Measurements from ENCODE around the gene AUTS2. TPM values are rescaled to one million over a fixed set of nuclear protein-coding genes. Genes with fewer than 3 reads are reported as not detected.

The AUTS2 gene
- polyA plus RNA-seq, 1 experiment = 0.54 TPM

- Histone ChIP-seq H3K4me3 (ENCODE audit: low read depth, low read length) (no peak overlapping the region), H3K27me3 (ENCODE audit: control insufficient read depth, insufficient read depth, low read length) (no peaks in the 10 kb centered on the region), H3K36me3 (ENCODE audit: control insufficient read depth, insufficient read depth, low read length) (no peaks in the 10 kb centered on the region)
- TF ChIP-seq CTCF (IDR thresholded peaks at IDR 0.05; ENCODE audit: insufficient read depth, low read depth, low read length) = no peak
- ChIA-PET CTCF (interaction anchor here (1.0 kb wide), 1 partner anchor 11 kb away, joined by 3 read pairs; no protein-coding TSS in a partner anchor), POLR2A (no interaction called here)
- no peak for DNase-seq (ENCODE audit: low read depth)
These were observed 420.4 kb downstream of the AUTS2 start for GRCh38 chr7:70018700-70019099.

- no peak for DNase-seq (ENCODE audit: low read depth)
- H3K27me3 ChIP-seq (ENCODE audit: control insufficient read depth, insufficient read depth, low read length) = no peaks in the 10 kb centered on the region
These were observed 429.6 kb downstream of the AUTS2 start for GRCh38 chr7:70027867-70028266.

GRCh38 chr7:70028620-70029019, 430.3 kb downstream of the AUTS2 start:
- POLR2A ChIA-PET = no interaction called here
- no peak for DNase-seq (ENCODE audit: low read depth)
- Histone ChIP-seq H3K27me3 (ENCODE audit: control insufficient read depth, insufficient read depth, low read length) (no peaks in the 10 kb centered on the region), H3K4me3 (ENCODE audit: low read depth, low read length) (no peak overlapping the region), H3K36me3 (ENCODE audit: control insufficient read depth, insufficient read depth, low read length) (no peaks in the 10 kb centered on the region)
- no peak for TF ChIP-seq CTCF (IDR thresholded peaks at IDR 0.05; ENCODE audit: insufficient read depth, low read depth, low read length)
- CTCF ChIA-PET = no interaction called here

More at GRCh38 chr7:70027867-70028266, 429.6 kb downstream of the AUTS2 start:
- ChIA-PET POLR2A (no interaction called here), CTCF (no interaction called here)
- TF ChIP-seq CTCF (IDR thresholded peaks at IDR 0.05; ENCODE audit: insufficient read depth, low read depth, low read length) = no peak
- Histone ChIP-seq H3K4me3 (ENCODE audit: low read depth, low read length) (no peak overlapping the region), H3K36me3 (ENCODE audit: control insufficient read depth, insufficient read depth, low read length) (no peaks in the 10 kb centered on the region)

GRCh38 chr7:70029993-70030392, 431.7 kb downstream of the AUTS2 start:
- no peaks in the 10 kb centered on the region for H3K36me3 ChIP-seq (ENCODE audit: control insufficient read depth, insufficient read depth, low read length)
- no peaks in the 10 kb centered on the region for H3K27me3 ChIP-seq (ENCODE audit: control insufficient read depth, insufficient read depth, low read length)
- POLR2A ChIA-PET = no interaction called here
- no peak overlapping the region for H3K4me3 ChIP-seq (ENCODE audit: low read depth, low read length)
- no peak for DNase-seq (ENCODE audit: low read depth)
- CTCF ChIA-PET = interaction anchor here (0.5 to 1.5 kb wide), 2 partner anchors 11 to 544 kb away, joined by 3 read pairs; no protein-coding TSS in a partner anchor
- TF ChIP-seq CTCF (IDR thresholded peaks at IDR 0.05; ENCODE audit: insufficient read depth, low read depth, low read length) = no peak

- TF ChIP-seq CTCF (IDR thresholded peaks at IDR 0.05; ENCODE audit: insufficient read depth, low read depth, low read length) = no peak
- DNase-seq (ENCODE audit: low read depth) = no peak
- Histone ChIP-seq H3K36me3 (ENCODE audit: control insufficient read depth, insufficient read depth, low read length) (no peaks in the 10 kb centered on the region), H3K27me3 (ENCODE audit: control insufficient read depth, insufficient read depth, low read length) (no peaks in the 10 kb centered on the region), H3K4me3 (ENCODE audit: low read depth, low read length) (no peak overlapping the region)
- ChIA-PET POLR2A (no interaction called here), CTCF (no interaction called here)
These were observed 432.5 kb downstream of the AUTS2 start for GRCh38 chr7:70030745-70031144.

Data from BJ (cell line).